ENCODE measurements around the gene MTERF1. TPM values are rescaled to one million over a fixed set of nuclear protein-coding genes. Genes with fewer than 3 reads are reported as not detected.
"Not testable (repeated sequence)": the region's sequence is repeated elsewhere in the genome, so short reads cannot be mapped to it uniquely, and the experiment has no call there.

The MTERF1 gene
- total RNA-seq, 2 donors from 2014 or later, result 22.5 to 23.1 TPM

DNA sequence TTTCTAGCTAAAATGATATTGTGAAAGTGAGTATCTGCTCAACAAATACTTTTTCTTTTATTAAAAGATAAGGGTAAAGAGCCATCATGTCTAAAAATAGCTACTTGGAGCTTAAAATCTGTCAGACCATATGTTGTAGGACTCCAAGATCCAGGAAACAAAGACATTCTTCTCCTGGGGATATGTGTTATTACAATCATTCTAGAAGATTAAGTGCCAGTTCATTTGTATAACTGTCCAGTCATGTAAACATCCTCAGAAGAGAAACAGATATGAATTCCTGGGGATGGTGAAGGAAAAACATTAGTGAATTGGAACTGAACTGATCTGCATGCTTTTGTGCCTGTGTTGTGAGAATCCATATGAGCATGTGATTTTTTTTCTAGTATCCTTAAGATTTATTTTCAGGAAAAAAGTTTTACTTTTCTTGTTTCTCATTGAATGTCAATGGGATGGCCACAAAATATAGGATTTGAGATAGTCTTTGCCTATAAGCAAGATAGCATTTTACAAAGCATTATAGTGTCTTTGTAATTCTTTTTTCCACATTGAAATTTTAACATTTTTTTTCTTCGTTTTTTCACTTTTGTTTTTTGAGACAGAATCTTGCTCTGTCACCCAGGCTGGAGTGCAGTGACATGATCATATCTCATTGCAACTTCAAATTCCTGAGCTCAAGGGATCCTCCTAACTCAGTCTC lies 14.4 kb upstream of the MTERF1 start:
- ATAC-seq (no peak), DNase-seq (ENCODE audit: low spot score) (no peak)
- H3K27ac Mint-ChIP-seq, result no peak overlapping the region
- H3K4me3 Mint-ChIP-seq, result no peak overlapping the region
- no peaks in the 10 kb centered on the region for H3K9me3 Mint-ChIP-seq
- H3K4me1 Mint-ChIP-seq (ENCODE audit: low read depth in 2 of 2), result no peaks in the 10 kb centered on the region
- no peaks in the 10 kb centered on the region for H3K36me3 Mint-ChIP-seq
- peaks cover 28 to 30% of the 10 kb centered on the region in 2 donors for H3K27me3 Mint-ChIP-seq

DNA sequence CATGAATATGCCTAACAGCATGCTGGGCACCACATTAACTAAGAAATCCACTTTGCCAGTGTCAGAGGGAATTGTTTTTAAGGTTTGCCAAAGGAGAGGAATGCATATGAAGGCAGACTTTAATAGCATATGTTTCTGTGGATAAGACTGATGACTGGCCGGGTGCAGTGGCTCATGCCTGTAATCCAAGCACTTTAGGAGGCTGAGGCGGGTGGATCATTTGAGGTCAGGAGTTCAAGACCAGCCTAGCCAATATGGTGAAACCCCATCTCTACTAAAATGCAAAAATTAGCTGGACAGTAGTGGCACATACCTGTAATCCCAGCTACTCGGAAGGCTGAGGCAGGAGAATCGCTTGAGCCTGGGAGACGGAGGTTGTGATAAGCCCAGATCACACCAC lies 13.2 kb upstream of the MTERF1 start:
- peaks cover 28 to 30% of the 10 kb centered on the region in 2 donors for H3K27me3 Mint-ChIP-seq
- H3K4me1 Mint-ChIP-seq (ENCODE audit: low read depth in 2 of 2); H3K27ac Mint-ChIP-seq; H3K9me3 Mint-ChIP-seq; DNase-seq (ENCODE audit: low spot score); H3K36me3 Mint-ChIP-seq; H3K4me3 Mint-ChIP-seq; ATAC-seq: not testable (repeated sequence)

DNA sequence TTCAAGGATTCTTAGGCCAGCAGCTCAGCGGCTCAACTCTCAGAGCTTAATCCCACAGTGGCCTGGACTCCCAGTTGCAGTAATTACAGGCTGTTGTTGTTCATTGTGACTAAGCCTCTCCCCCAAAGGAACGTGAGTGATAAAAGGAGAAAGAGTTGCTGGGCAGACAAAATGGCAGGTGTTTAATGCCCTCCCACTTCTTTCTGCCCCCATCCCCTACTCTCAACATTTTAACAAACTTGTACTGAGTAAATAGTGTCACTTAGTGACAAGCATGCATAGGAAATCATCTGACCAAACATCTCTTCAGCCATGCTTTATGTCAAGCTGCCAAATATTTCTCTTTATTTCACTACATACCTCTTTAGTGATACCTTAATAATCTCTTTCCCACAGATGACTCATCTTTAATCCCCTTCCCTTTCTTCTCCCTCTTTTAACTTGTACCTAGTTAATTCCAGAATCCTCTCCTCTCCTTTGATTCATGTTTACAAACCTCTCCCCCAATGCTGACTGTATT lies 12.4 kb upstream of the MTERF1 start:
- DNase-seq (ENCODE audit: low spot score) (no peak), ATAC-seq (no peak)
- H3K27ac Mint-ChIP-seq, result no peak overlapping the region
- peaks cover 28% of the 10 kb centered on the region in 2 donors for H3K27me3 Mint-ChIP-seq
- no peaks in the 10 kb centered on the region for H3K4me1 Mint-ChIP-seq (ENCODE audit: low read depth in 2 of 2)
- H3K36me3 Mint-ChIP-seq, result no peaks in the 10 kb centered on the region
- no peaks in the 10 kb centered on the region for H3K9me3 Mint-ChIP-seq
- H3K4me3 Mint-ChIP-seq, result no peak overlapping the region

- no peak overlapping the region for H3K27ac Mint-ChIP-seq
- H3K36me3 Mint-ChIP-seq, result no peaks in the 10 kb centered on the region
- no peaks in the 10 kb centered on the region for H3K9me3 Mint-ChIP-seq
- peaks cover 28% of the 10 kb centered on the region in 2 donors for H3K27me3 Mint-ChIP-seq
- no peak for ATAC-seq
- no peak for DNase-seq (ENCODE audit: low spot score)
- no peaks in the 10 kb centered on the region for H3K4me1 Mint-ChIP-seq (ENCODE audit: low read depth in 2 of 2)
- H3K4me3 Mint-ChIP-seq, result no peak overlapping the region
These were observed 11.7 kb upstream of the MTERF1 start for GRCh38 chr7:91892099-91892705.

DNA sequence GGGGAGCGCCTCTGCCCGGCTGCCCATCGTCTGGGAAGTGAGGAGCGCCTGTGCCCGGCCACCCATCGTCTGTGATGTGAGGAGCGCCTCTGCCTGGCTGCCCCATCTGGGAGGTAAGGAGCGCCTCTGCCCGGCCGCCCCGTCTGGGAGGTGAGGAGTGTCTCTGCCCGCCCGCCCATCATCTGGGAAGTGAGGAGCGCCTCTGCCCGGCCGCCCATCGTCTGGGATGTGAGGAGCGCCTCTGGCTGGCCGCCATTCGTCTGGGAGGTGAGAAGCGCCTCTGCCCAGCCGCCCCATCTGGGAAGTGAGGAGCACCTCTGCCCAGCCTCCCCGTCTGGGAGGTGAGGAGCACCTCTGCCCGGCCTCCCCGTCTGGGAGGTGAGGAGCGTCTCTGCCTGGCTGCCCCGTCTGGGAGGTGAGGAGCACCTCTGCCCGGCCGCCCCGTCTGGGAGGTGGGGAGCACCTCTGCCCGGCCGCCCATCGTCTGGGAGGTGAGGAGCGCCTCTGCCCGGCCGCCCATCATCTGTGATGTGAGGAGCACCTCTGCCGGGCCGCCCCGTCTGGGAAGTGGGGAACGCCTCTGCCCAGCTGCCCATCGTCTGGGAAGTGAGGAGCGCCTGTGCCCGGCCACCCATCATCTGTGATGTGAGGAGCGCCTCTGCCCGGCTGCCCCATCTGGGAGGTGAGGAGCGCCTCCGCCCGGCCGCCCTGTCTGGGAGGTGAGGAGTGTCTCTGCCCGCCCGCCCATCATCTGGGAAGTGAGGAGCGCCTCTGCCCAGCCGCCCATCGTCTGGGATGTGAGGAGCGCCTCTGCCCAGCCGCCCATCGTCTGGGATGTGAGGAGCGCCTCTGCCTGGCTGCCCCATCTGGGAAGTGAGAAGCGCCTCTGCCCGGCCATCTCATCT lies 8.0 kb upstream of the MTERF1 start:
- ATAC-seq; H3K4me1 Mint-ChIP-seq (ENCODE audit: low read depth in 2 of 2); H3K27ac Mint-ChIP-seq; H3K4me3 Mint-ChIP-seq; H3K36me3 Mint-ChIP-seq; H3K9me3 Mint-ChIP-seq; DNase-seq (ENCODE audit: low spot score): not testable (repeated sequence)
- peaks cover 23 to 31% of the 10 kb centered on the region in 2 donors for H3K27me3 Mint-ChIP-seq

GRCh38 chr7:91887336-91888213 lies 7.1 kb upstream of the MTERF1 start:
- not testable (repeated sequence) for H3K36me3 Mint-ChIP-seq; DNase-seq (ENCODE audit: low spot score)

GRCh38 chr7:91883676-91884362 lies 3.3 kb upstream of the MTERF1 start:
- Mint-ChIP-seq H3K4me3 (no peak overlapping the region), H3K27me3 (peaks cover 5 to 15% of the 10 kb centered on the region in 2 donors), H3K36me3 (peaks cover 11% of the 10 kb centered on the region), H3K27ac (no peak overlapping the region), H3K4me1 (ENCODE audit: low read depth in 2 of 2) (peaks cover 16 to 24% of the 10 kb centered on the region in 2 donors), H3K9me3 (no peaks in the 10 kb centered on the region)
- no peak for DNase-seq (ENCODE audit: low spot score)
- ATAC-seq, result no peak

More at GRCh38 chr7:91887336-91888213, 7.1 kb upstream of the MTERF1 start:
- ATAC-seq; H3K4me3 Mint-ChIP-seq; H3K4me1 Mint-ChIP-seq (ENCODE audit: low read depth in 2 of 2); H3K9me3 Mint-ChIP-seq; H3K27ac Mint-ChIP-seq: not testable (repeated sequence)
- H3K27me3 Mint-ChIP-seq, result peaks cover 15 to 28% of the 10 kb centered on the region in 2 donors

DNA sequence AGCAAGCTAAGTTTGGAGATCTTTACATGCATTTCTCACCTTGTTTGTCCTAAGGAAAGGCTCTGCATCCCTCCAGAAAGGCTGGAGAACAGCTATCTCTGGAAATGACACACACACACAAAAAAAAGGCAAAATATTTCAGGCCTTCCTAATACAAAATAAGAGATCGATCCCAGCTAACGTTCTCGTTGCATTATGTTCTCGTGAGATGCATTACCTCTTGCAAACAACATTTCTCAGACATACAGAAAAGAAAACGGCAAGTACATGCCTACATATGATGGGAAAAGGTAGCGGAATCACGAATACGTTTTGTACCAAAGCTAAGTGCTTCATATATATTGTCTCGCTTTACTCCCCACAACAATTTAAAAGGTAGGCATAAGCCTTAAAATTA lies 488 bp downstream of the MTERF1 start:
- Mint-ChIP-seq H3K9me3 (no peaks in the 10 kb centered on the region), H3K4me3 (peak overlapping the region; percentile 96), H3K36me3 (peaks cover 27% of the 10 kb centered on the region), H3K4me1 (ENCODE audit: low read depth in 2 of 2) (peaks cover 33 to 48% of the 10 kb centered on the region in 2 donors), H3K27ac (peak overlapping the region; percentile 88 to 93), H3K27me3 (peaks cover 5 to 10% of the 10 kb centered on the region in 2 donors)
- ATAC-seq (no peak), DNase-seq (ENCODE audit: low spot score) (no peak)

- peaks cover 32% of the 10 kb centered on the region for H3K36me3 Mint-ChIP-seq
- H3K4me3 Mint-ChIP-seq, result no peak overlapping the region
- no peaks in the 10 kb centered on the region for H3K9me3 Mint-ChIP-seq
- peaks cover 33 to 48% of the 10 kb centered on the region in 2 donors for H3K4me1 Mint-ChIP-seq (ENCODE audit: low read depth in 2 of 2)
- no peak overlapping the region for H3K27ac Mint-ChIP-seq
- DNase-seq (ENCODE audit: low spot score) (no peak), ATAC-seq (no peak)
- no peaks in the 10 kb centered on the region for H3K27me3 Mint-ChIP-seq
These were observed 3.9 kb downstream of the MTERF1 start for GRCh38 chr7:91876391-91877133.

DNA sequence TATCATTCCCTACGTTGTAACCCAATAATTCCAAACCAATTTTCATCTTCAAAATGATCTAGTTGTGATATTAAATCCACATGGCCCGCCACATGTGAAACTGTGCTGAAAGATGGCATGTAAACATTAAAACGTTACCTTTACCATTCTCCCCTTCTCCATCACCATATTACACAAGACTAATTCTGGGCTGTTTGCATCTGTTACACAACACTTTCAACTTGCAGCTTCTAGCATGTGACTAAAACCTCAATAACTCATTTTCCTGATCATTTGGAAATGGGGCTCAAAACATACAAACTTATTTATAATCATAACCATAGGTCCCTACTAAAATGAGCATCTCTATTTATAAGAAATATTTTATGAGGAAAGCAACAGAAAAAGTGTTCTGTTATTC lies 4.7 kb downstream of the MTERF1 start:
- Mint-ChIP-seq H3K4me3 (no peak overlapping the region), H3K27me3 (no peaks in the 10 kb centered on the region), H3K4me1 (ENCODE audit: low read depth in 2 of 2) (peaks cover 39 to 43% of the 10 kb centered on the region in 2 donors), H3K36me3 (peaks cover 32% of the 10 kb centered on the region), H3K9me3 (no peaks in the 10 kb centered on the region), H3K27ac (no peak overlapping the region)
- DNase-seq (ENCODE audit: low spot score) (no peak), ATAC-seq (no peak)

GRCh38 chr7:91872928-91873327 lies 7.6 kb downstream of the MTERF1 start:
- Mint-ChIP-seq H3K9me3 (no peaks in the 10 kb centered on the region), H3K4me1 (ENCODE audit: low read depth in 2 of 2) (peaks cover 21 to 22% of the 10 kb centered on the region in 2 donors), H3K27me3 (no peaks in the 10 kb centered on the region), H3K36me3 (peaks cover 20% of the 10 kb centered on the region), H3K27ac (no peak overlapping the region), H3K4me3 (no peak overlapping the region)
- no peak for DNase-seq (ENCODE audit: low spot score)
- ATAC-seq, result no peak

- H3K36me3 Mint-ChIP-seq, result peaks cover 12% of the 10 kb centered on the region
- DNase-seq (ENCODE audit: low spot score) (no peak), ATAC-seq (no peak)
- H3K4me1 Mint-ChIP-seq (ENCODE audit: low read depth in 2 of 2), result peaks cover 14 to 16% of the 10 kb centered on the region in 2 donors
- H3K9me3 Mint-ChIP-seq, result no peaks in the 10 kb centered on the region
- no peak overlapping the region for H3K4me3 Mint-ChIP-seq
- H3K27me3 Mint-ChIP-seq, result no peaks in the 10 kb centered on the region
- H3K27ac Mint-ChIP-seq, result no peak overlapping the region
These were observed 8.4 kb downstream of the MTERF1 start for GRCh38 chr7:91872069-91872468.
